Dermis microvascular lymphatic vessel endothelial cell (primary cell): ENCODE data around the gene ZNF385A. TPM values are rescaled to one million over a fixed set of nuclear protein-coding genes. Genes with fewer than 3 reads are reported as not detected.
"Not testable (repeated sequence)": the region's sequence is repeated elsewhere in the genome, so short reads cannot be mapped to it uniquely, and the experiment has no call there.

ENCODE experiments used
- DNase-seq, 2 donors: peaks; one replicate each; pipeline versions ENCODE4 v3.0.0 to v3.0.0-alpha.2; 2010; ENCODE audit warnings: low read depth in 2 of 2
- total RNA-seq: library from RNA; depleted of rRNA; stranded (reverse); fragments of >200 nt; gene quantifications from 2 replicates; pipeline ENCODE4 v1.2.1, GENCODE V29; 2014

ZNF385A gene
- total RNA-seq, 1 donor from 2014 or later: 0.26 TPM

DNA sequence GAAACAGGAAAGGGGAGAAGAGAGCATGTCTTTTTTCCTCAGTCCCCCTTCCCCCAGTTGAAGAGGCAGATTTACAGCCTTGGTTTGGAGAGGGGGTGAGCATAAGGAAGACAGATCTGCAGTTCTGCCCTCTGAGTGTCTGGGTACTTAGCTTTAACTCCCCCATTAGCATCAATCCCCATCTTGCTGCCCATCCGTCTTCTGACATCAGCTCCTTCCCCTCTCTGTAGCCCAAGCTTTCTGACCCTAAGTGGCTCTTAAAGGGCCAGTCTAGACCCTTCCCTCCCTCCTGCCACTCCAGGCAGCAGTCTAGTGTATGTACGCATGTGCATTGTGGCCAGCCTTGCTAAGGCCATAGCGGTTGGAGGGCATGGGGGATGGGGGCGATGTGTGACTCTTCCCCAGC, 27.6 kb downstream of the ZNF385A start:
- no peak for DNase-seq

DNA sequence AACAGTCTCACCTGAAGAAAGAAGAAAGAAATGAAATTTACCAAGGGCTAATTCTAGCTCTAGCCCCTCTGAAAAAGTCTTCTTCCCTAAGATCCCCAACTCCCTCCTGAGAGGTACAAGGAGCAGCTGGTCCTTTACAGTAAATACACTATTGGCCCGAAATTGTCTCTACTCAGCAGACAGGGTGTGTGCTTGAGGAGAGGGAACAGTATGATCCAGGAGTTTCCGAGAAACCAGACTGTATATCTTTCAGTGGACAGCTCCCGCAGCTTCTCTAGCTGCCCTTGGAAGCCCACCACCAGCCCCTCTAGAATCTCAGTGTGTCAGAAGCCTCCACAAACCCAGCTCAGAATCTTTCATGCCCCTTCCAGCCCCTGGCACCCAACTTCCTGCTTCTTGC, 28.3 kb downstream of the ZNF385A start:
- DNase-seq: no peak

DNA sequence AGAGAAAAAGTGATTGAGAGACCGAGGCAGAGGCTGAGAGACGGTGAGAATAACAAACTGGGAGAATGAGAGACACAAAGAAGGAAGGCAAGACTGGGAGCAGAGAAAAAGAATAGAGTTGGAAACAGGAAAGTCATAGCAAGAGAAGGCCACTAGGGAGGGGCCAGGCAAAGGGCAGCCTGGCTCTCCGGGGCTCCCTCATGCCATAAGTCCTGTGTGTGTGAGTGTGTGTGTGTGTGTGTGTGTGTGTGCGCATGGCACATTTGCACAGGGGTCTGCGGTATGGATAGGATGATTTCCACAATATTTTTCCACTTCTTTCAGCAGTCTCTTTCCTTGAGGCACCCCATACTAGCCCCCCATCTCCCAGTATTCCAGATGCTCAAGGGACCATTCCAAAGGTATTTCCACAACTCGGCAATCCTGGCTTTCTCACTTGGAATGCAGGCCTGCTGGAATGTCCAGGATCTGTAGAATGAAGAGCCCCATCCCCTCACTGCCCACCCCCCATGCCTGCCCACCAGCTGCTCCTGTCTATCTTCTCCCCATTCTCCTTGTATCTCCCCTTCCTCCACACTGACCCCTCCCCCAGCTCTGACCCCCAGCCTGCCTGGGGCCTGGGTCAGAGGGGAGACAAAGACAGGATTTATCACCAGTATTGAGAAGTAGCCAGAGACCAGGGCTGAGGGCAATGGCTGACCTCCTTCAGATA, 29.3 kb downstream of the ZNF385A start:
- DNase-seq: no peak

DNA sequence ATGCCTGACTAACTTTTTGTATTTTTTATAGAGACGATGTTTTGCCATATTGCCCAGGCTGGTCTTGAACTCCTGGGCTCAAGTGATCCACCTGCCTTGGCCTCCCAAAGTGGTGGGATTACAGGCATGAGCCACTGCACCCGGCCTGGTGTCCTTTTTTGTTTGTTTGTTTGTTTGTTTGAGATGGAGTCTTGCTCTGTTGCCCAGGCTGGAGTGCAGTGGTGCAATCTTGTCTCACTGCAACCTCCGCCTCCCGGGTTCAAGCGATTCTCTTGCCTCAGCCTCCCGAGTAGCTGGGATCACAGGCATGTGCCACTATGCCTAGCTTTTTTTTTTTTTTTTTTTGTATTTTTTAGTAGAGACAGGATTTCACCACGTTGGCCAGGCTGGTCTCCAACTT, 30.3 kb downstream of the ZNF385A start:
- DNase-seq: not testable (repeated sequence)

DNA sequence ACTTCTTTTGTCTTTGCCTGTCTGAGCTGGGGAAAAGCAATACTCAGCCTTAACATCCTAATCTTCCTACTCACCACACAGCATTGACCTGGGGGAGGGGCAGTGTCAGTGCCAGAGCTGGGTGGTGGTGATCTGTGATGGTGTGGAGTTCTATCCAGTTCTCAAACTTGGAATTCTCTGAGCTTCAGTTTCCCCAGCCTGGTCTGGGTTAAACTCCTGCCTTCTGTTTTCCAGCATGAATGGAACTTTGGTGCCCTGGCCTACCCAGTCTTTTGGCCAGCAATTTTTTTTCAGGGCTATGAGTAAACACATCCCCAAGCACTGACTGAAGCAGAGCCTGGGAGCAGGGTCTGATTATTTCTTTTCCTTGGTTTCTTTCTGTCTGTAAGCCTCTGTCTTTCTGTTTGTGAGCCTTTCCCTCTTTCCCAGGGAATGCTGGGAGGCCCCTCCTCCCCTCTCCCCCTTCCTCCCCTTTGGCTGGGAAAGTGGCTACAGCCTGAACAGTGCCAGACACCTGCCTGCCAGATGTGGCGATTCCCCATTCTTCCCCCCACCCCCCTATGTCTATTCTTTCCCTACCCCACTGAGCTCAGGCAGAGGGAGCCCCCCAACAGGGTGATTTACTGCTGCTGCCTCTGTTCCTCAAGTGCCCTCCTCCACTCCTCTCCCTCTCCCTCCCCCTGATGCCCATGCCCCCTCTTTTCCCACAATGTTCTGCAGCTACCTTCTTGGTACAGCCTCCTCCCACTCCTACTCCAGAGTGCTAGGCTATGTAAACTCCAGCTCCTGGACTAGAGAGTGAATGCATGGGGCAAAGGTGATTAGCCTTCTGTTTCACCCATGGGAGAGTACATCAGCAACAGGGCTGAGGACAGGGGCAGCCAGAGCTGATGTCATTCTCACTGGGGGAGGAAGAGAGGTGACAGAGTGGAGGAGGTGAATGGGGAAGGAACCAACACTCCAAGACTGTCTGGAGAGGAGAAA, 31.4 kb downstream of the ZNF385A start:
- DNase-seq: no peak

DNA sequence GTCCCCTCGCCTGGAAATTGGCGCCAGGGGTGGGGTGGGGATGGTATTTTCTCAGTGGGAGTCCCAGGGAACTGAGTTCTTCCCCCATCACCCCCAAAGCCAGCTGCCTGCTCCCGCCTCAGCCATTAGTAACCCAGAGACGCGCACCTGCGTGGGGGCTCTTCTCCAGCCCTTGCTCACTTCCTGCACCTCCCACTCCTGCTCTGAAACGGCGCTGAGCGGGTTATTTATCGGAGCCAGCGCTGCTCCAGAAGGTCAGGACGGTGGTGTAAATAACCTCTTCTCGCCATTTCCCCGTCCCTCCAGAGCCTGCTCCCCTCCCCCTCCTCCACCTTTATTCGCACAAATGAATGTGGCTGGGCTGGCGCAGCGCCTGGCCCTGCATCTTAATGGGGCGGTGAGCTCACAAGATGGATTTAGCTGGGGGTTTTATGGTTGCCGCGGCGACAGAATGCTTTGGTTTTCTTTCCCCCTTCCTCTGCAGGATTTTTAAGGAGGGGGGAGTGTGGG, 32.5 kb downstream of the ZNF385A start:
- no peak for DNase-seq

DNA sequence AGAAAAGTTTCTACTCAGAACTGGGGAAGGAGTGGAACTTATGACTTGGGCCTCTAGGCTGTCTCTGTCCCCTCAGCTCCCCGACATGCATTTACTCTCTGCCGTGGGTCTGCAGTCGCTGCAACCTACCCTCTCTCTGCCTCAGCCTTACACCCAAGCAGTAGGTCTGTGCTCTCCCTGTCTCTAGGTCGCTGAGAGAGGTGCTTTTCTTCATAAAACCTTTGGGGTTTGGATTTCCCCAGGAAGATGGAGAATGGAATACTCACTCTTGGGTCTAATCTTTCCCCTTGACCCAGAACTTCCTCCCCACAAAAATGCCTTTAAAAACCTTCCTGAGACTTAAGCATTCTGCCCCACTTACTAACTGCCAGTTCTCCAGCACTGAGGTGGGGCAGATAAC, 33.2 kb downstream of the ZNF385A start:
- no peak for DNase-seq

DNA sequence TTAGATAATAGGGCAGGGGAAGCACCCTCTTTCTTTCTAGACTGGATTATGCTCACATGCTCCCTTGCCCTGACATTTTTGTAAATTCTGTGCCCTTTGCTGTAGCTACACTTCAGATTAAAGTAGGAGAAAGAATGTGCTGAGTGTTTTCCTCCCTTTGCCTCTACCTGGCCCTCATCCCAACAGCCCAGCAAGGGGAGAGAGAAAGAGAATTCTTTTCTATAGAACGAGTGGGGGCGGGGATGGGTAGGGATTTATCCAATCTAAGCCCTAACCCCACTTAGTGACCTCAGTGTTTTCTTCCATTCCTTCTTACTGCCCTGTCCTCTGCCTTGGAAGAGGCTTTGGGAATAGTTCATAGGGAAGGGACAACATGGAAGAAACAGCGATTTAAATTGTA, 33.8 kb downstream of the ZNF385A start:
- DNase-seq: no peak

DNA sequence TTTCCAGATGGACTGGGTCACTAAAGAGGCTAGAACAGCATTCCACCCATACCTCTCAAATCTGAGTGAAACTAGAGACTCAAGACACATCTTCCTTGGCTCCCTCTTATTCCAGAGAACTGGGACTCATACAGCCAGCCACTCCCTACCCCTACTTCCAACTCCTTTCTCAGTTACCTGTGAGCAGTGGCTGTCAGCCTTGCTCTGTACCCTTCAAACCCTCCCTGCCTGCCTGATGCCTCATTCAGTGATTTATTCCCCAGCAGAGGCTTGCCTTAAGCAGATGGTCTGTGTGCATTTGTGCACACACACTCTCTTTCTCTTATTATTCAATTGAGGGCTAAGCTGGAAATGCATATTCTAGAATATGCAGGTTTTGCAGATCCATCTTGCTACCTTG, 34.9 kb downstream of the ZNF385A start:
- DNase-seq: no peak

DNA sequence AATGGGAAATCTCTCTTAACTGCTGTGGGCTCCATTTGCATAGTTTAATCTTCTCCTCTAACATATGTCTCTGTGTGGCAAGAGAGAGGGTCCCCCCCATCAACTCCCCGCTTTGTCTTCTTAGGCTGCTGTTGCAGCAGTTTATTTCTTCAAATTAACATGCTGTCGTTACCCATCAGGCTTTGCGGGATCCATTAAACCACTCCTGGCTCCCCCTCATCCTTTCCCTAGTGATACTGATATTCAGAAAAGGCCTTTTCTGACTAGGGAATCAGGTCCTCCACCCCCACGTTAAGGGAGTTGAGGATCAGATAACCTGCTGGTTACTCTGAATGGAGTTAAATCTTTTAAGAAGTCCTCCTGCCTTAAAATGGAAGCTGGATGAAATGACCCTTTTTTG, 35.5 kb downstream of the ZNF385A start:
- no peak for DNase-seq

DNA sequence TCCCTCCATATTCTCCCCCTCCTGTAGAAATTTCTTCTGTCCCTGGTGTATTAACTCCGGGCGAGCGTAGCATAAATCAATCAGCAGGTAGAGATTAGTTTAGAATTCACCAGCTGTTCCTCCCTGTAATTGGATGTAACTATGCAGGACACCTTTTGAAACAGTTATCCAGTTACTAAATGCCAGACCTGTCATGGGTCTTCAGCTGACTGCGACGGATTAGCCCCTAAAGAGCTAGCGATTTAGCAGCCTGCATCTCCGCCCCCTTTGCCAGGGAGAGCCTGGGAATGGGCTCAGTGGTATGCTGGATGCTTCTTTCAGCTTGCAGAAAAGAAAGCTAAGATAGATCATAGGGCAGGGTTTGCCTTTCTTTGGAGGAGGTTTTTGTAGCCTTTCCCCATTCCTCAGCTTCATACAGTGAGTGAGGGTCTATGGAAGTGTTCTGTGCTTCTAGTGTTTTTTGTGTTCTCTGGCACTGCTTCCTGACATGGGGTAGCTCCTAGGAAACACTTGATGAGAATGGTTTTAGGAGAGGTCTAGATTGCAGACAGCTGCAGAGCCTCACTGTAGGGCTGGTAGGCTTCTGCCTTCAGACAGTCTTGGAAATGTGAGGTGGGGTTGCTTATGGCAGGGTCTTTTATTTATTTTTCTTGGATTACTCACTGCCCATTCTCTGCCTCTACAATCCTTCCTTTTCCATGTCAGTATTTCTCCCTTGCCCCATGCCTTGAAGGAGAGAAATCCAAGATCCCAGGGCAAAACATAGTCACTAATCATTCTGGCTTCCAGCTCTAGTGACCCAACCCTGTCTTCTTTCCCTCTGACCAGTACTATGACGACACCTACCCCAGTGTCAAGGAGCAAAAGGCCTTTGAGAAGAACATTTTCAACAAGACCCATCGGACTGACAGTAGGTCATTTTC, 42.9 kb downstream of the ZNF385A start:
- DNase-seq: no peak

DNA sequence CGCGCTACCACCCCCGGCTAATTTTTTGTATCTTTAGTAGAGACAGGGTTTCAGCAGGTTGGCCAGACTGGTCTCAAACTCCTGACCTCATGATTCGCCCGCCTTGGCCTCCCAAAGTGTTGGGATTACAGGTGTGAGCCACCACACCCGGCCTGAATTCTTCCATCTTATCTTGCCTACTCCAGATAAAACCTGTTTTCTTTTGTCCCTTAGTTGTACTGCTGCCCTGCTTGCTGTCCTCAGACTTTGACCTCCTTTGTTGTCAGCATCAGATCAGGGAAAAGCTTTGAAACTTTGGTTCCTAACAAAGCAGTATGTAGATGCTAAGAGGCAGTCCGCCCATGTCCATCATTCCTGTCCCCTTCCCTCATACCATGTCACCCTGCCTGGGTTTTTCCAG, 43.7 kb downstream of the ZNF385A start:
- DNase-seq: no peak

DNA sequence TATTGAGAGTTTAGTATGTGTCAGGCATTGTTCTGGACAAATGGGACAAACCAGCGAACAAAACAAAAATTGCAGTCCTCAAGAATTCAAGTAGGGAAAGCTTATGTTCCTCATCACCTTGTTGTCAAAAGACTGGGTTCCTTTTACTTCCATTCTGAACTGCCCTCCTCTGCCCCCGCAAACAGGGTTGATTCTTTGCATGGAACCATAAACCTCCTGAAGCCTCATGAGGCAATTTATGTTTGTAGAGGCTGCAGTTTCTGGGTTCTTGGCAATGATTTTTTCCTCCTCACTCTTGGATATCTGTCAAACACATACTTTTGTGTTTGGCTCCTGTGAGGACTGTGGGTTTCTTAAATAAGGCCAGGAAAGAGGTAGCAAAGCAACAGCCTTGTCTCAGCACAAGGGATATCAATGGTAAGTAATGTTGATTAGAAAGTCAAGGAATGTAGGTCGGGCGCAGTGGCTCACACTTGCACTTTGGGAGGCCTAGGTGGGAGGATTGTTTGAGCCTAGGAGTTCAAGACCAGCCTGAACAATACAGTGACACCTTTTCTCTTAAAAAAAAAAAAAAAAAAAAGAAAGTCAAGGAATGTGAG, 45.7 kb downstream of the ZNF385A start:
- DNase-seq: no peak

DNA sequence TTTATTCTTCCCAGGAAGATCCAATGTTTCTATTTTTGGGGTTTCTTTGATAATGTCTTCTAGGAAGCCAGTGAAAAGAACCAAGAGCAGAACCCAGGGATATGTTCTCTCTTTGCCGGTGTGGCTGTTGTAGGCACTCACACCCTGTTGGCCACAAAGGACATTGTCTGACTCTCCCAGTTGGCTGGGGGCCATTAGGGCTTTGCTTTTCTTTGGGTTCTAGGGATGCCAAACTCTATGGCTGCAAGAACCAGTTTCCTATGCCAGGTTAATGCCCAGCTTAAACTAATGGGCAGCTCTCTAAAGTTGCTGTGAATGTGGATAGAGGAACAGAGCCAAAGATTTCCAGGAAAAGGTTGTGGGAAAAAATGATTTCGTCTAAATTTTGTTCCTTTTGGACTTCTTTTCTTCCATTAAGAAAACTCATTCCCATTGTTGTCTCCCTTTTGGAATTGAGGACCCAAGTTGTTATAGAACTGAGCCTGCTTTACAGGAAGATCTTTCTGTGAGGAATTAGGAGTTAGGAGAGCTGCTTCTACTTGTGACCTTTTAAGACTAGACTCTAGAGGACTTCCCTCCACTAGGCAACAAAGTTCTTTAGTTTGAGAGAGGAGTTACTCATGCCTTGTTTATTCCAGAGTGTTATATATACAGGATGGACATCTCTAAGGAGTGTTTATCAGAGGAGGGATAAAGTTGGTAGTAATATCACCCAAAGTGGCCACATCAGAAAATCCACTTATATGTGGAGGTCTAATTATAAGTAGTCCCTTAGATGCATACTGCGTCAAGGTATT, 46.5 kb downstream of the ZNF385A start:
- DNase-seq: no peak

DNA sequence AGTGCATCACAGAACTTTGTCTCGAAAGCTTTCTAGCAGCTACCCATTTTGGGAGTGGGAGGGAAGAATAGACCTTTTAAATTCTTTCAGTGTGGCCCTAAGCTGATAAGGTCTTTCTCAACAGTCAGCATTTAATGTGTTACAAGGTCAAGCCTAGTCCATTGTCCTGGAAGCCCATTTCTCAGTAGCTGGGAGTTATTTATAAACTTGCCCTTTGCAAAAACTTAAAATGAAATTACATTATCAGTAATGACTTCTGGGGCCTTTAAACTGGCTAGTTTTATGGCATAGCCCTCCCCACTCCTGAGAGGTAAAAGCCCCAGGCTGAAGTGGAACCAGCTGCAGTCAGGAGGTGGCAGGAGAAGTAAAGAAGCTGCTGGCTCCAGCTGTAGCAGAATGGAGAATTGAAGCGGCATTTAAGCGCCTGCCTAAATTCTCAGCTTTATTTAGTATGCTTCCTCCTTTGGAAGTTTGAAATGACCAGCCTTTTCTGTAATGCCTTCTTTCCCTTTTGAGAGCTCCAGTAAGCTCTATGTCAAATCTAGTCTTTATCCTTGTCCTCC, 47.2 kb downstream of the ZNF385A start:
- no peak for DNase-seq

DNA sequence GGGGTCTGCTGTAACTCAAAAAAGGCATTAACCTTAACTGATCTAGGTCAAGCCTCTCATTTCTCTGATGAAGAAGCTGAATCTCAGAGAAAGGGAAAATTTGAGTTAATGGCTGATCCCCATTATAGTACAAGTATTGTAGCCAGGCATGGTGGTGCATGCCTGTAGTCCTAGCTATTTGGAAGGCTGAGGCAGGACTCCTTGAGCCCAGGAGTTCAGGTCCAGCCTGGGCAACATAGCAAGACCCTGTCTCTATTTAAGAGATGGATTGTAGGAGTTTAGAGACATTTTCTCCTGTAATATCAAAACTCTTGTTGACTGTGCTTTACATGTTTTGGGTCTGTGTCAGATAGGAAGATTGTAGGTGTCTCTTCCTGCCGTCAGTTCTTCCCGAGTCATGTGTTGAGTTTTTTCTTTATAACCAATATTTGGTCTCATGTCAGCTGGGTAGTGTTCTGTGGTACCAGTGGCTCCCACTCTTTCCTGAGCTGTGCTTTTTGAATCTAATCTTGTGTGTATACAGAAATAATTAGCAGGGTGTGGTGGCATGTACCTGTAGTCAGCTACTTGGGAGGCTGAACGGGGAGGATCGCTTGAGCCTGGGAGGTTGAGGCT, 51.0 kb downstream of the ZNF385A start:
- no peak for DNase-seq

DNA sequence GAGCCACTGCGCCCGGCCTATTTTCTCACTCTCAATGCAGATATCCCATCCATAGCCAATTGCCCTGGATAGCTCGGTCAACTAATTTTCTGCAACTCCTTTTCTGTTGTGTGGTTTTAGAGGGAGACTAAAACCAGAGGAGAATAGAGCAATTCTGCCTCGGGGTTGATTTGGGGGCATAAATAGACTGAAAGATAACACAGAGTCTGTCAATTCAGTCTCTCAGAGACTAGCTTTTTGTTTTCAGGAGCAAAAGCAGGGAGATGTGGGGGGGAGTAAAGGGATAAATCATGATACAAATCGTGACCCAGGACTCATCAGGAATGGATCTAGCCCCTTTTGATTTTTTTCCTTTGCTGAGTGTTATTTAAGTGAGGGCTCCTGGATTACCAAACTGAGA, 53.1 kb downstream of the ZNF385A start:
- no peak for DNase-seq

DNA sequence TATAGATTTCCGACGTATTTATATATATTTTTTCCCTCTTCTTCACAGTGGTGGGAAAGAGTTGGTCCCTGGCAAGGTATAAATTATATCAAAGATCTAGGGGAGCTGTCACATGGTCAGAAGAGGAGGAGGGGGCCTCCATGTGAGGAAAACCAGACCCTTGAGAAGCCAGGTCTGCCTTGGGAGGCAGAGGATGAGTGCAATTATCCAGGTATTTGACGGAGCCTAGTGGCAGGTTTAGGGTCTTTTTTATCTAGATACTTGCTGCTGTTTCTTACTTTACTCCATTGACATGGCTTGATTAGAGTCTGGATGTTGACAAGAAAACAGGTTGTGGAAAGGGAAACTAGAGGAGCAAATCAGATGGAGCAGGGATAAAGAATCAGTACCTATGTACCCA, 54.1 kb downstream of the ZNF385A start:
- DNase-seq: no peak

DNA sequence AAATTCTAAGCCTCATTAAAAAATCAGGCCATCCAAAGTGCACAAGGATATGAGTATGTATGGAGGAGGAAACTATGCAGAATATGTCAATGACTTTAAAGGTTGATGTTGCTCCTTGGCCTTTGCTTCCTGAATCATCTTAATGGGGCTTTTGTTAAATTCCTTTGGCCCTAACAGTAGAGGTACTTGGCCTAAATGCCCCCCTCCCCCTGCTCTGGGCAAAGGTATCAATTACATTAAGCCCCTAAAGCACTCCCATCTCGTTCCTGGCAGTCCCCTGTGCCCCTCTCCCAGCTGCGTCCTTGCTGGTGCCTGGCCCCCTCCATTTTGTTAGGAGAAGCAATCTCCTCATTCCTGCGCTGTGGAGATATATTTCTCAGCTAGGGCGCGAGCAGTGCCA, 54.8 kb downstream of the ZNF385A start:
- no peak for DNase-seq
